Neural cell (in vitro differentiated cells): ENCODE results near the gene MAP3K20. TPM values are rescaled to one million over a fixed set of nuclear protein-coding genes. Genes with fewer than 3 reads are reported as not detected.

Source experiments
- H2AFZ ChIP-seq: fragments of 200-600, 300-800 bp; sonication (generic), shearing (Covaris generic); 2 replicates; pipeline ENCODE4 v1.6.0; 2014; ENCODE audit warnings: low read depth, mild to moderate bottlenecking, antibody characterized with exemption, low read length, moderate library complexity
- H3F3A ChIP-seq: fragments of 200-600 bp; shearing (Covaris generic); 2 replicates; pipeline ENCODE4 v1.6.1; 2016; ENCODE audit warnings: mild to moderate bottlenecking, moderate library complexity, mixed read lengths, antibody characterized with exemption, low read length; ENCODE audit not compliant: insufficient read depth, poor library complexity, severe bottlenecking
- H3K27ac ChIP-seq: fragments of 200-600, 300-800 bp; sonication (generic), shearing (Covaris generic); 2 replicates; pipeline ENCODE4 v1.5.1; 2014; ENCODE audit warnings: mild to moderate bottlenecking, low read length, moderate library complexity
- H3K27me3 ChIP-seq: fragments of 300-800, 200-600 bp; sonication (generic), shearing (Covaris generic); 2 replicates; pipeline ENCODE4 v1.6.0; 2014; ENCODE audit warnings: mild to moderate bottlenecking, low read depth, low read length, moderate library complexity; ENCODE audit not compliant: insufficient read depth
- H3K36me3 ChIP-seq: fragments of 300-800, 200-600 bp; sonication (generic), shearing (Covaris generic); 2 replicates; pipeline ENCODE4 v1.5.1; 2014; ENCODE audit warnings: mild to moderate bottlenecking, antibody characterized with exemption, low read length, moderate library complexity; ENCODE audit not compliant: insufficient read depth
- H3K4me2 ChIP-seq: fragments of 300-800, 200-600 bp; sonication (generic), shearing (Covaris generic); 2 replicates; pipeline ENCODE4 v1.6.0; 2014; ENCODE audit warnings: mild to moderate bottlenecking, low read length
- H3K4me3 ChIP-seq: fragments of 300-800, 200-600 bp; sonication (generic), shearing (Covaris generic); 2 replicates; pipeline ENCODE4 v1.5.1; 2014; ENCODE audit warnings: mild to moderate bottlenecking, low read length, moderate library complexity
- H3K79me2 ChIP-seq: fragments of 200-600 bp; shearing (Covaris generic); replicated peaks from 2 replicates; pipeline ENCODE4 v1.6.0; 2014; ENCODE audit warnings: mild to moderate bottlenecking, low read length, moderate library complexity; ENCODE audit not compliant: insufficient read depth
- H3K9ac ChIP-seq: fragments of 300-800, 200-600 bp; sonication (generic), shearing (Covaris generic); 2 replicates; pipeline ENCODE4 v1.6.1; 2016; ENCODE audit warnings: mild to moderate bottlenecking, low read length, mixed read lengths
- H3K9me2 ChIP-seq: fragments of 200-600 bp; shearing (Covaris generic); 2 replicates; pipeline ENCODE4 v1.6.1; 2016; ENCODE audit warnings: mild to moderate bottlenecking, low read length, mixed read lengths; ENCODE audit not compliant: insufficient read depth
- H3K9me3 ChIP-seq: fragments of 200-600, 300-800 bp; sonication (generic), shearing (Covaris generic); 2 replicates; pipeline ENCODE4 v1.6.1; 2016; ENCODE audit warnings: mild to moderate bottlenecking, mixed run types, low read length, moderate library complexity, mixed read lengths
- H4K20me1 ChIP-seq: fragments of 200-600 bp; shearing (Covaris generic); 2 replicates; pipeline ENCODE4 v1.6.1; 2016; ENCODE audit warnings: mild to moderate bottlenecking, mixed run types; ENCODE audit not compliant: insufficient read depth
- EP300 ChIP-seq: fragments of 450-650 bp; conservative IDR thresholded peaks from 2 replicates; pipeline ENCODE4 v1.6.1; 2014; ENCODE audit warnings: antibody characterized with exemption, mild to moderate bottlenecking, moderate library complexity; ENCODE audit not compliant: poor library complexity, severe bottlenecking
- EZH2 ChIP-seq: fragments of 200-600, 300-800 bp; shearing (Covaris generic), sonication (generic); IDR thresholded peaks from 2 replicates; pipeline ENCODE4 v1.6.1; 2014; ENCODE audit warnings: antibody characterized with exemption, low read length, borderline replicate concordance, mild to moderate bottlenecking; ENCODE audit not compliant: insufficient read depth, poor library complexity, severe bottlenecking
- MXI1 ChIP-seq: fragments of 450-650 bp; conservative IDR thresholded peaks from 2 replicates; pipeline ENCODE4 v1.6.1; 2014; ENCODE audit warnings: antibody characterized with exemption, mild to moderate bottlenecking; ENCODE audit not compliant: poor library complexity, severe bottlenecking
- POLR2AphosphoS5 ChIP-seq: IDR thresholded peaks from 2 replicates; pipeline ENCODE4 v1.6.1; 2012
- RAD21 ChIP-seq: fragments of 450-650 bp; conservative IDR thresholded peaks from 2 replicates; pipeline ENCODE4 v1.6.1; 2014; ENCODE audit warnings: antibody characterized with exemption, mild to moderate bottlenecking, moderate library complexity
- SMC3 ChIP-seq: fragments of 450-650 bp; conservative IDR thresholded peaks from 2 replicates; pipeline ENCODE4 v1.6.1; 2014; ENCODE audit warnings: antibody characterized with exemption, mild to moderate bottlenecking, moderate library complexity; ENCODE audit not compliant: poor library complexity
- TAF1 ChIP-seq: IDR thresholded peaks from 2 replicates; pipeline ENCODE4 v1.6.1; 2012; ENCODE audit warnings: low read depth
- polyA plus RNA-seq: library from polyadenylated mRNA; depleted of rRNA; stranded (reverse); fragments of >200 nt; gene quantifications from 2 replicates; pipeline ENCODE4 v1.2.3, GENCODE V29; 2014
- TF ChIP-seq, protein P1 (sequence below): IDR thresholded peaks from 2 replicates; pipeline ENCODE4 v1.6.1; 2012; ENCODE audit warnings: borderline replicate concordance
- TF ChIP-seq, protein P2 (sequence below): fragments of 450-650 bp; IDR thresholded peaks from 2 replicates; pipeline ENCODE4 v1.5.1; 2014; ENCODE audit warnings: antibody characterized with exemption, mild to moderate bottlenecking, moderate library complexity; ENCODE audit not compliant: poor library complexity, severe bottlenecking

Gene MAP3K20
- polyA plus RNA-seq, 1 donor from 2014 or later: 0.48 TPM

DNA sequence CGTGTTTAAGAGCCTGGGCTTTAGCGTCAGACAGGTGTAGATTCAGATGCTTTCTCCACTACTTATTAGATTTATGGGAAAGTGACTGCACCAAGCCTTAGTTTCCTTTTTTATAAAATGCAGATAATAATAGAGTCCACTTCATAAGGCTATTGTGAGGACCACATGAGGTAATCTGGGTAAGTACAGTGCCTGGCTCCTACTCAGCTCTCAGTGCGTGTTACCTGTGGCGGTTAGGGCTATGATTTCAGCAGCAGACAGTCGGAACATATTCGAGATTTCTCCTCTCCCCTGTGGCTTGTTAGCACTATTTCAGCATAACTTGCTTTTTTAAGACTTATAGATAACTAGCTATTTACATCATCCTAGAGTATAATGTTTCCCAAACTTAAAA, 32.0 kb downstream of the MAP3K20 start:
- Histone ChIP-seq H3K9me3 (no peaks in the 10 kb centered on the region), H3K27me3 (no peaks in the 10 kb centered on the region), H3K27ac (no peak overlapping the region), H2AFZ (no peak overlapping the region), H3K9ac (no peak overlapping the region), H3K4me2 (no peak overlapping the region), H3K36me3 (no peaks in the 10 kb centered on the region), H4K20me1 (no peaks in the 10 kb centered on the region), H3K79me2 (no peaks in the 10 kb centered on the region), H3K9me2 (no peaks in the 10 kb centered on the region), H3F3A (no peaks in the 10 kb centered on the region), H3K4me3 (no peak overlapping the region)
- TF ChIP-seq, protein P1, sequence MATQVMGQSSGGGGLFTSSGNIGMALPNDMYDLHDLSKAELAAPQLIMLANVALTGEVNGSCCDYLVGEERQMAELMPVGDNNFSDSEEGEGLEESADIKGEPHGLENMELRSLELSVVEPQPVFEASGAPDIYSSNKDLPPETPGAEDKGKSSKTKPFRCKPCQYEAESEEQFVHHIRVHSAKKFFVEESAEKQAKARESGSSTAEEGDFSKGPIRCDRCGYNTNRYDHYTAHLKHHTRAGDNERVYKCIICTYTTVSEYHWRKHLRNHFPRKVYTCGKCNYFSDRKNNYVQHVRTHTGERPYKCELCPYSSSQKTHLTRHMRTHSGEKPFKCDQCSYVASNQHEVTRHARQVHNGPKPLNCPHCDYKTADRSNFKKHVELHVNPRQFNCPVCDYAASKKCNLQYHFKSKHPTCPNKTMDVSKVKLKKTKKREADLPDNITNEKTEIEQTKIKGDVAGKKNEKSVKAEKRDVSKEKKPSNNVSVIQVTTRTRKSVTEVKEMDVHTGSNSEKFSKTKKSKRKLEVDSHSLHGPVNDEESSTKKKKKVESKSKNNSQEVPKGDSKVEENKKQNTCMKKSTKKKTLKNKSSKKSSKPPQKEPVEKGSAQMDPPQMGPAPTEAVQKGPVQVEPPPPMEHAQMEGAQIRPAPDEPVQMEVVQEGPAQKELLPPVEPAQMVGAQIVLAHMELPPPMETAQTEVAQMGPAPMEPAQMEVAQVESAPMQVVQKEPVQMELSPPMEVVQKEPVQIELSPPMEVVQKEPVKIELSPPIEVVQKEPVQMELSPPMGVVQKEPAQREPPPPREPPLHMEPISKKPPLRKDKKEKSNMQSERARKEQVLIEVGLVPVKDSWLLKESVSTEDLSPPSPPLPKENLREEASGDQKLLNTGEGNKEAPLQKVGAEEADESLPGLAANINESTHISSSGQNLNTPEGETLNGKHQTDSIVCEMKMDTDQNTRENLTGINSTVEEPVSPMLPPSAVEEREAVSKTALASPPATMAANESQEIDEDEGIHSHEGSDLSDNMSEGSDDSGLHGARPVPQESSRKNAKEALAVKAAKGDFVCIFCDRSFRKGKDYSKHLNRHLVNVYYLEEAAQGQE: no peak
- TF ChIP-seq, protein P2, sequence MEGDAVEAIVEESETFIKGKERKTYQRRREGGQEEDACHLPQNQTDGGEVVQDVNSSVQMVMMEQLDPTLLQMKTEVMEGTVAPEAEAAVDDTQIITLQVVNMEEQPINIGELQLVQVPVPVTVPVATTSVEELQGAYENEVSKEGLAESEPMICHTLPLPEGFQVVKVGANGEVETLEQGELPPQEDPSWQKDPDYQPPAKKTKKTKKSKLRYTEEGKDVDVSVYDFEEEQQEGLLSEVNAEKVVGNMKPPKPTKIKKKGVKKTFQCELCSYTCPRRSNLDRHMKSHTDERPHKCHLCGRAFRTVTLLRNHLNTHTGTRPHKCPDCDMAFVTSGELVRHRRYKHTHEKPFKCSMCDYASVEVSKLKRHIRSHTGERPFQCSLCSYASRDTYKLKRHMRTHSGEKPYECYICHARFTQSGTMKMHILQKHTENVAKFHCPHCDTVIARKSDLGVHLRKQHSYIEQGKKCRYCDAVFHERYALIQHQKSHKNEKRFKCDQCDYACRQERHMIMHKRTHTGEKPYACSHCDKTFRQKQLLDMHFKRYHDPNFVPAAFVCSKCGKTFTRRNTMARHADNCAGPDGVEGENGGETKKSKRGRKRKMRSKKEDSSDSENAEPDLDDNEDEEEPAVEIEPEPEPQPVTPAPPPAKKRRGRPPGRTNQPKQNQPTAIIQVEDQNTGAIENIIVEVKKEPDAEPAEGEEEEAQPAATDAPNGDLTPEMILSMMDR: no peak
- no peak for TF ChIP-seq EZH2
- TF ChIP-seq EP300: no peak
- no peak for TF ChIP-seq POLR2AphosphoS5
- TF ChIP-seq RAD21: no peak
- TF ChIP-seq SMC3: no peak
- no peak for TF ChIP-seq TAF1
- TF ChIP-seq MXI1: no peak

DNA sequence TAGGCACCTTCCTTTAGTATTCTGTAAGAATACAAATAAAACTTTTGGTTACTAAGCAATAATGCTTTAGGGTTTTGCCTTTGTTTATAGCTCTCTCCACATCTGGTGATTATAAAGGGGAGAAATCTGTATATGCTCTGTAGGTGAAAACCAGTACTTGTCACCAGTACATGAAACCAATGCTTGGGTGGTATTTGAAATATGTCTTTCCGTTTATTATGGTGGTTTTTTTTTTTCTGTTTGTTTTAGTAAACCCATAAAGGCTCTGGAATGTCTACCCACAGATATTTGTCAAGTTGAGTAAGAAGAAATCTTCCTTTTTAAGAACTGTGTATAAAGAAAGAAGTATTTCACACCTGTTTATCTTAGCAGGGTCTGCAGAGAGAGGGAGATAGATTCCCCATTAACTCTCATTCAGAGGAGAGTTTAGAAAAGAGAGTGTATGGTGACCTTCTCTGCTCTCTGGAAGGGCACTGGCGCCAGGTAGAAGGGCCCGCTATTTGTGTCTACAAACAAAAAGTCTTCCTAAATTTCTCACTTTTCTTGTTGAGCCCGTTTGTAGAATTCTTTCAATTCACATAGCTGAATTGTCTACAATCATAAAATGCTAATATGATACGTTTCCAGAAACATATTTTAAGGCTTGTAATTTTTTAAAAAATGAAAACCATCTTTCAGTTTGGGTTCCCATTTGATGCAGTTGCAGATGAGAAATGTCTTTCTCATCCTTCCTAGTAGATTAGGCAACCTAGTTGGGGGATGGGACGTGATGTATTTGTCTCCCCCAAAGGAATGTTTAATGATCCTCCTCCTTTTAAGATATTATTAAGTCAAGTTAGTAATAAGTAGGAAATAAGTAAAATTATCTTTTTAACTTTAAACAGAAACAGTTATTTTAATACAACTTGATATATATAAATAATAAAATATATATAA, 33.9 kb downstream of the MAP3K20 start:
- no peak overlapping the region for H3K4me2 ChIP-seq
- no peak overlapping the region for H3K4me3 ChIP-seq
- H3K27ac ChIP-seq: no peak overlapping the region
- H4K20me1 ChIP-seq: no peaks in the 10 kb centered on the region
- no peak overlapping the region for H3K9ac ChIP-seq
- H3K79me2 ChIP-seq: no peaks in the 10 kb centered on the region
- no peaks in the 10 kb centered on the region for H3K9me3 ChIP-seq
- no peaks in the 10 kb centered on the region for H3K9me2 ChIP-seq
- no peaks in the 10 kb centered on the region for H3F3A ChIP-seq
- TF ChIP-seq RAD21: no peak
- TF ChIP-seq EZH2: no peak
- no peak for TF ChIP-seq MXI1
- no peak for TF ChIP-seq SMC3
- TF ChIP-seq, protein P1: no peak
- TF ChIP-seq EP300: no peak
- TF ChIP-seq TAF1: no peak
- TF ChIP-seq POLR2AphosphoS5: no peak
- TF ChIP-seq, protein P2: no peak
- H2AFZ ChIP-seq: no peak overlapping the region
- no peaks in the 10 kb centered on the region for H3K36me3 ChIP-seq
- no peaks in the 10 kb centered on the region for H3K27me3 ChIP-seq
